K562 (cell line): ENCODE data around the gene RING1. TPM values are rescaled to one million over a fixed set of nuclear protein-coding genes. Genes with fewer than 3 reads are reported as not detected.

Experiments
- BRF2 ChIP-seq: IDR thresholded peaks from 3 replicates; pipeline ENCODE4 v1.6.1; 2011; ENCODE audit warnings: borderline replicate concordance, mild to moderate bottlenecking; ENCODE audit not compliant: insufficient read length, insufficient read depth
- CCAR2 ChIP-seq: fragments of 200-400 bp; formaldehyde crosslinking; IDR thresholded peaks from 2 replicates; pipeline ENCODE4 v1.6.1; 2017; ENCODE audit warnings: mild to moderate bottlenecking, low read depth, low read length
- GABPB2 ChIP-seq: fragments of 250-450 bp; sonication (Bioruptor Pico); conservative IDR thresholded peaks from 2 replicates; pipeline ENCODE4 v1.5.1; 2021; ENCODE audit warnings: mild to moderate bottlenecking
- KDM4B ChIP-seq, 2 experiments: fragments of 450-650 bp in 1 of 2; sonication (generic) in 1 of 2; IDR thresholded peaks; 2 replicates each; pipeline ENCODE4 v1.6.1; 2016 to 2017; ENCODE audit warnings: borderline replicate concordance in 2 of 2, antibody characterized with exemption in 1 of 2, low read depth in 1 of 2, mild to moderate bottlenecking in 1 of 2
- TAF9B ChIP-seq: fragments of 450-650 bp; IDR thresholded peaks from 2 replicates; pipeline ENCODE4 v1.6.1; 2018; ENCODE audit warnings: mild to moderate bottlenecking; ENCODE audit not compliant: partially characterized antibody
- ZNF263 ChIP-seq: sonication (generic); formaldehyde crosslinking; IDR thresholded peaks from 2 replicates; pipeline ENCODE4 v1.8.0; 2022; ENCODE audit warnings: mild to moderate bottlenecking, missing genetic modification reagents, borderline replicate concordance
- ZNF507 ChIP-seq: conservative IDR thresholded peaks from 2 replicates; pipeline ENCODE4 v1.6.1; 2017; ENCODE audit warnings: missing genetic modification characterization, missing compliant biosample characterization
- ZNF586 ChIP-seq: fragments of 450-650 bp; formaldehyde crosslinking; conservative IDR thresholded peaks from 2 replicates; pipeline ENCODE4 v1.4.0; 2020; ENCODE audit warnings: mild to moderate bottlenecking, moderate library complexity
- polyA plus RNA-seq, 8 experiments: library from polyadenylated mRNA; depleted of rRNA in 4 of 8; stranded (reverse) in 5 of 8; unstranded in 3 of 8; fragments of >200 nt; fragmentation: Nextera tagmentation in 2 of 8; fragmentation: Illumina TruSeq in 1 of 8; extraction: Ambion mirVana in 2 of 8; extraction: Trizol in 1 of 8; gene quantifications; 2 replicates each; pipeline versions ENCODE4 v1.2.1 to v1.2.3, GENCODE V29; 2011 to 2014; ENCODE audit warnings: inconsistent platforms in 1 of 8, missing spikeins in 1 of 8
- total RNA-seq, 7 experiments: library from RNA; depleted of rRNA in 6 of 7; stranded (reverse); fragments of >200 nt in 6 of 7; fragmentation: Illumina TruSeq in 2 of 7; extraction: Trizol in 2 of 7; gene quantifications; 2 replicates each; pipeline versions ENCODE4 v1.2.1 to v1.2.3, GENCODE V29; 2011 to 2021; ENCODE audit warnings: low replicate concordance in 1 of 7
- TF ChIP-seq, protein P1 (sequence below): sonication (generic); formaldehyde crosslinking; IDR thresholded peaks from 2 replicates; pipeline ENCODE4 v1.8.0; 2022; ENCODE audit warnings: missing genetic modification reagents, mild to moderate bottlenecking, borderline replicate concordance
- TF ChIP-seq, protein P2 (sequence below): fragments of 200-600 bp; sonication (generic); IDR thresholded peaks from one replicate; pipeline ENCODE4 v1.6.1; 2012; ENCODE audit warnings: mild to moderate bottlenecking, low read depth, low read length, inconsistent platforms

The RING1 gene
- total and polyA plus RNA-seq, 9 of the 15 experiments (the other 6 are each of a cell fraction or from before 2014, with no cell fraction given) = 4.2 to 59.1 (median 36.9) TPM

GRCh38 chr6:33200219-33201146 is 7.8 kb upstream of the RING1 start, which contains the start of the genes RXRB and SLC39A7 (continued):
- TF ChIP-seq, protein P1, sequence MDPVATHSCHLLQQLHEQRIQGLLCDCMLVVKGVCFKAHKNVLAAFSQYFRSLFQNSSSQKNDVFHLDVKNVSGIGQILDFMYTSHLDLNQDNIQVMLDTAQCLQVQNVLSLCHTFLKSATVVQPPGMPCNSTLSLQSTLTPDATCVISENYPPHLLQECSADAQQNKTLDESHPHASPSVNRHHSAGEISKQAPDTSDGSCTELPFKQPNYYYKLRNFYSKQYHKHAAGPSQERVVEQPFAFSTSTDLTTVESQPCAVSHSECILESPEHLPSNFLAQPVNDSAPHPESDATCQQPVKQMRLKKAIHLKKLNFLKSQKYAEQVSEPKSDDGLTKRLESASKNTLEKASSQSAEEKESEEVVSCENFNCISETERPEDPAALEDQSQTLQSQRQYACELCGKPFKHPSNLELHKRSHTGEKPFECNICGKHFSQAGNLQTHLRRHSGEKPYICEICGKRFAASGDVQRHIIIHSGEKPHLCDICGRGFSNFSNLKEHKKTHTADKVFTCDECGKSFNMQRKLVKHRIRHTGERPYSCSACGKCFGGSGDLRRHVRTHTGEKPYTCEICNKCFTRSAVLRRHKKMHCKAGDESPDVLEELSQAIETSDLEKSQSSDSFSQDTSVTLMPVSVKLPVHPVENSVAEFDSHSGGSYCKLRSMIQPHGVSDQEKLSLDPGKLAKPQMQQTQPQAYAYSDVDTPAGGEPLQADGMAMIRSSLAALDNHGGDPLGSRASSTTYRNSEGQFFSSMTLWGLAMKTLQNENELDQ (CRISPR knock-in tag) = 0 out of 2 replicates have a peak, but pooled peaks have one; percentile 67
- TF ChIP-seq TAF9B (peak; percentile 95), ZNF263 (CRISPR knock-in tag) (peak; percentile 48; the same call in 1 of the 2 replicates), GABPB2 (CRISPR knock-in tag) (no peak), KDM4B (IDR thresholded peaks at IDR 0.05; ENCODE audit: borderline replicate concordance in 2 of 2, low read depth in 1 of 2) (peak in 1 of 2 experiments; percentile 94; a peak in 1 of 4 replicates), ZNF586 (CRISPR knock-in tag) (peak; percentile 83; the same call in 1 of the 2 replicates), CCAR2 (no peak), BRF2 (no peak), ZNF507 (tag) (no peak)
- TF ChIP-seq, protein P2, sequence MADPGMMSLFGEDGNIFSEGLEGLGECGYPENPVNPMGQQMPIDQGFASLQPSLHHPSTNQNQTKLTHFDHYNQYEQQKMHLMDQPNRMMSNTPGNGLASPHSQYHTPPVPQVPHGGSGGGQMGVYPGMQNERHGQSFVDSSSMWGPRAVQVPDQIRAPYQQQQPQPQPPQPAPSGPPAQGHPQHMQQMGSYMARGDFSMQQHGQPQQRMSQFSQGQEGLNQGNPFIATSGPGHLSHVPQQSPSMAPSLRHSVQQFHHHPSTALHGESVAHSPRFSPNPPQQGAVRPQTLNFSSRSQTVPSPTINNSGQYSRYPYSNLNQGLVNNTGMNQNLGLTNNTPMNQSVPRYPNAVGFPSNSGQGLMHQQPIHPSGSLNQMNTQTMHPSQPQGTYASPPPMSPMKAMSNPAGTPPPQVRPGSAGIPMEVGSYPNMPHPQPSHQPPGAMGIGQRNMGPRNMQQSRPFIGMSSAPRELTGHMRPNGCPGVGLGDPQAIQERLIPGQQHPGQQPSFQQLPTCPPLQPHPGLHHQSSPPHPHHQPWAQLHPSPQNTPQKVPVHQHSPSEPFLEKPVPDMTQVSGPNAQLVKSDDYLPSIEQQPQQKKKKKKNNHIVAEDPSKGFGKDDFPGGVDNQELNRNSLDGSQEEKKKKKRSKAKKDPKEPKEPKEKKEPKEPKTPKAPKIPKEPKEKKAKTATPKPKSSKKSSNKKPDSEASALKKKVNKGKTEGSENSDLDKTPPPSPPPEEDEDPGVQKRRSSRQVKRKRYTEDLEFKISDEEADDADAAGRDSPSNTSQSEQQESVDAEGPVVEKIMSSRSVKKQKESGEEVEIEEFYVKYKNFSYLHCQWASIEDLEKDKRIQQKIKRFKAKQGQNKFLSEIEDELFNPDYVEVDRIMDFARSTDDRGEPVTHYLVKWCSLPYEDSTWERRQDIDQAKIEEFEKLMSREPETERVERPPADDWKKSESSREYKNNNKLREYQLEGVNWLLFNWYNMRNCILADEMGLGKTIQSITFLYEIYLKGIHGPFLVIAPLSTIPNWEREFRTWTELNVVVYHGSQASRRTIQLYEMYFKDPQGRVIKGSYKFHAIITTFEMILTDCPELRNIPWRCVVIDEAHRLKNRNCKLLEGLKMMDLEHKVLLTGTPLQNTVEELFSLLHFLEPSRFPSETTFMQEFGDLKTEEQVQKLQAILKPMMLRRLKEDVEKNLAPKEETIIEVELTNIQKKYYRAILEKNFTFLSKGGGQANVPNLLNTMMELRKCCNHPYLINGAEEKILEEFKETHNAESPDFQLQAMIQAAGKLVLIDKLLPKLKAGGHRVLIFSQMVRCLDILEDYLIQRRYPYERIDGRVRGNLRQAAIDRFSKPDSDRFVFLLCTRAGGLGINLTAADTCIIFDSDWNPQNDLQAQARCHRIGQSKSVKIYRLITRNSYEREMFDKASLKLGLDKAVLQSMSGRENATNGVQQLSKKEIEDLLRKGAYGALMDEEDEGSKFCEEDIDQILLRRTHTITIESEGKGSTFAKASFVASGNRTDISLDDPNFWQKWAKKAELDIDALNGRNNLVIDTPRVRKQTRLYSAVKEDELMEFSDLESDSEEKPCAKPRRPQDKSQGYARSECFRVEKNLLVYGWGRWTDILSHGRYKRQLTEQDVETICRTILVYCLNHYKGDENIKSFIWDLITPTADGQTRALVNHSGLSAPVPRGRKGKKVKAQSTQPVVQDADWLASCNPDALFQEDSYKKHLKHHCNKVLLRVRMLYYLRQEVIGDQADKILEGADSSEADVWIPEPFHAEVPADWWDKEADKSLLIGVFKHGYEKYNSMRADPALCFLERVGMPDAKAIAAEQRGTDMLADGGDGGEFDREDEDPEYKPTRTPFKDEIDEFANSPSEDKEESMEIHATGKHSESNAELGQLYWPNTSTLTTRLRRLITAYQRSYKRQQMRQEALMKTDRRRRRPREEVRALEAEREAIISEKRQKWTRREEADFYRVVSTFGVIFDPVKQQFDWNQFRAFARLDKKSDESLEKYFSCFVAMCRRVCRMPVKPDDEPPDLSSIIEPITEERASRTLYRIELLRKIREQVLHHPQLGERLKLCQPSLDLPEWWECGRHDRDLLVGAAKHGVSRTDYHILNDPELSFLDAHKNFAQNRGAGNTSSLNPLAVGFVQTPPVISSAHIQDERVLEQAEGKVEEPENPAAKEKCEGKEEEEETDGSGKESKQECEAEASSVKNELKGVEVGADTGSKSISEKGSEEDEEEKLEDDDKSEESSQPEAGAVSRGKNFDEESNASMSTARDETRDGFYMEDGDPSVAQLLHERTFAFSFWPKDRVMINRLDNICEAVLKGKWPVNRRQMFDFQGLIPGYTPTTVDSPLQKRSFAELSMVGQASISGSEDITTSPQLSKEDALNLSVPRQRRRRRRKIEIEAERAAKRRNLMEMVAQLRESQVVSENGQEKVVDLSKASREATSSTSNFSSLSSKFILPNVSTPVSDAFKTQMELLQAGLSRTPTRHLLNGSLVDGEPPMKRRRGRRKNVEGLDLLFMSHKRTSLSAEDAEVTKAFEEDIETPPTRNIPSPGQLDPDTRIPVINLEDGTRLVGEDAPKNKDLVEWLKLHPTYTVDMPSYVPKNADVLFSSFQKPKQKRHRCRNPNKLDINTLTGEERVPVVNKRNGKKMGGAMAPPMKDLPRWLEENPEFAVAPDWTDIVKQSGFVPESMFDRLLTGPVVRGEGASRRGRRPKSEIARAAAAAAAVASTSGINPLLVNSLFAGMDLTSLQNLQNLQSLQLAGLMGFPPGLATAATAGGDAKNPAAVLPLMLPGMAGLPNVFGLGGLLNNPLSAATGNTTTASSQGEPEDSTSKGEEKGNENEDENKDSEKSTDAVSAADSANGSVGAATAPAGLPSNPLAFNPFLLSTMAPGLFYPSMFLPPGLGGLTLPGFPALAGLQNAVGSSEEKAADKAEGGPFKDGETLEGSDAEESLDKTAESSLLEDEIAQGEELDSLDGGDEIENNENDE = no peak
